HAP-1 (cell line): ENCODE measurements around the gene FTO.

Experiments
- DNase-seq, 2 experiments: peaks; one replicate each; pipeline ENCODE4 v3.0.0-alpha.2; 2016 to 2020; ENCODE audit warnings: low spot score in 2 of 2
- H3K27me3 ChIP-seq: fragments of 250-450 bp; sonication (Bioruptor Pico); 2 replicates; pipeline ENCODE4 v1.5.1; 2020; ENCODE audit warnings: low read depth, mild to moderate bottlenecking, moderate library complexity
- H3K36me3 ChIP-seq: fragments of 250-450 bp; sonication (Bioruptor Pico); replicated peaks from 2 replicates; pipeline ENCODE4 v1.5.1; 2020; ENCODE audit warnings: mild to moderate bottlenecking
- H3K4me1 ChIP-seq: fragments of 250-450 bp; sonication (Bioruptor Pico); 2 replicates; pipeline ENCODE4 v1.5.1; 2020; ENCODE audit warnings: mild to moderate bottlenecking
- H3K4me3 ChIP-seq: fragments of 250-450 bp; sonication (Bioruptor Pico); 2 replicates; pipeline ENCODE4 v1.5.1; 2020; ENCODE audit warnings: mild to moderate bottlenecking, moderate library complexity
- H3K9me3 ChIP-seq: fragments of 250-450 bp; sonication (Bioruptor Pico); 2 replicates; pipeline ENCODE4 v1.5.1; 2020; ENCODE audit warnings: mild to moderate bottlenecking, moderate library complexity
- in situ Hi-C: fragments of 300-500 bp; cut with MboI; formaldehyde crosslinking; loops from 3 replicates; pipeline ENCODE4 v1.14.3; 2020; ENCODE audit warnings: low sequenced_read_pairs, inconsistent platforms, mixed read lengths

The FTO gene

DNA sequence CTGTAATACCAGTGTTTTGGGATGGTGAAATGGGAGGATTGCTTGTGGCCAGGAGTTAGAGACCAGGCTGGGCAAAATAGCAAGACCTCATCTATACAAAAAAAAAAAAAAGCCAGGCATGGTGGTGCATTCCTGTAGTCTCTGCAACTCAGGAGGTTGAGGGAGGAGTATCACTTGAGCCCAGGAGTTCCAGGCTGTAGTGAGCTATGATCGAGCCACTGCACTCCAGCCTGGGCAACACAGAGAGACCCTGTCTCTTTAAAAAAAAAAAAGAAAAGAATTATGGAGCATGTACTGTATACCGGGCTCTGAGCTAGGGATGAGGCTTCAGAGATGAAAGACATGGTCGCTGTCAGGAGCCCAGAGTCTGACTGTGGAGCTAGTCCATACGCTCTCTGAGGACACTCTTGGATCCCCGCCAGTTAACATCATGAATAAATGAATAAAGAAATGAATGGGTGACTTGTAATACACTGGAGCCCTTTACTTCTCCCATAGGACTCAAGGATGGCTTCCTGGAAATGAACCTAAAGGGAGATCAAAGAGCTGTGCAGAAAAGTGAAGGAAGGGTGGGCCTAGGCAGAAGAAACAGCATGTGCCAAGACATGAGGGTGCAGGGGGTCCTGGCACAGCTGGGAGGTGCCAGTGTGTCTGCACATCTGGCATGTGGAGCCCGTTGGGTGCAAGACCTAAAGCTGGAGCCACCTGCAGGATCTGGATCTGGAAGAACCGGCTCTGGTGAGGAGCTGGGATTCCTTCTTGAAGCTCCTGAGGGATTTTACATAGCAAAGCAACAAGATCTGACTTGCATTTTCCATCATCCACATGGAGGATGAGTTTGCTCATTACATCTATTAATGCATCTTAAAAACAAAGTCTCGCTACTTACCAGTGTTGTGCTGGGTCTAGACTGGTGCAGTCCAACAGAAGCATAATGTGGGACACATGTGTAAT, 462.2 kb downstream of the FTO start:
- no peaks in the 10 kb centered on the region for H3K4me1 ChIP-seq
- no peak overlapping the region for H3K4me3 ChIP-seq
- in situ Hi-C loops, result no loop called here
- H3K36me3 ChIP-seq, result no peaks in the 10 kb centered on the region
- no peak for DNase-seq
- peaks cover under 1% of the 10 kb centered on the region for H3K27me3 ChIP-seq
- H3K9me3 ChIP-seq, result no peaks in the 10 kb centered on the region

DNA sequence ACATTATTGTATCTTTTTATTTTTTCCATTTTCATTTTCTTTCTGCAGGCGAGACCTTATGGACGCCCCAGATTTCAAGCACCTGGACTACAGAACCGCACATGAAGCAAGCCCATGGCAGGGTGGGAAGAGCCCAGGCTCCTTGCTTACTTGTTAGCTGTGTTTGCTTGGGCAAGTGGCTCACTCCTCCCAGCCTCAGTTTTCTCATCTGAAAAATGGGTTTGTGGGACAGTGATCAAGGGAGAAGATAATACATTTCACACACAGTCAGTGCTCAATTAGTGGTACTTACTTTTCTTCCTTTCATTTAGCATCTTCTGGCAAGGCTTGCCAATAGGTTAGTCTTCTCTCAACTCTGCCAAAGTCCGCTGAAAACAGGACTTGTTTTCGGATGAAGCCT, 465.2 kb downstream of the FTO start:
- H3K4me3 ChIP-seq, result no peak overlapping the region
- in situ Hi-C loops, result no loop called here
- no peaks in the 10 kb centered on the region for H3K9me3 ChIP-seq
- H3K4me1 ChIP-seq, result no peaks in the 10 kb centered on the region
- H3K36me3 ChIP-seq, result no peaks in the 10 kb centered on the region
- H3K27me3 ChIP-seq, result peaks cover 24% of the 10 kb centered on the region
- no peak for DNase-seq

DNA sequence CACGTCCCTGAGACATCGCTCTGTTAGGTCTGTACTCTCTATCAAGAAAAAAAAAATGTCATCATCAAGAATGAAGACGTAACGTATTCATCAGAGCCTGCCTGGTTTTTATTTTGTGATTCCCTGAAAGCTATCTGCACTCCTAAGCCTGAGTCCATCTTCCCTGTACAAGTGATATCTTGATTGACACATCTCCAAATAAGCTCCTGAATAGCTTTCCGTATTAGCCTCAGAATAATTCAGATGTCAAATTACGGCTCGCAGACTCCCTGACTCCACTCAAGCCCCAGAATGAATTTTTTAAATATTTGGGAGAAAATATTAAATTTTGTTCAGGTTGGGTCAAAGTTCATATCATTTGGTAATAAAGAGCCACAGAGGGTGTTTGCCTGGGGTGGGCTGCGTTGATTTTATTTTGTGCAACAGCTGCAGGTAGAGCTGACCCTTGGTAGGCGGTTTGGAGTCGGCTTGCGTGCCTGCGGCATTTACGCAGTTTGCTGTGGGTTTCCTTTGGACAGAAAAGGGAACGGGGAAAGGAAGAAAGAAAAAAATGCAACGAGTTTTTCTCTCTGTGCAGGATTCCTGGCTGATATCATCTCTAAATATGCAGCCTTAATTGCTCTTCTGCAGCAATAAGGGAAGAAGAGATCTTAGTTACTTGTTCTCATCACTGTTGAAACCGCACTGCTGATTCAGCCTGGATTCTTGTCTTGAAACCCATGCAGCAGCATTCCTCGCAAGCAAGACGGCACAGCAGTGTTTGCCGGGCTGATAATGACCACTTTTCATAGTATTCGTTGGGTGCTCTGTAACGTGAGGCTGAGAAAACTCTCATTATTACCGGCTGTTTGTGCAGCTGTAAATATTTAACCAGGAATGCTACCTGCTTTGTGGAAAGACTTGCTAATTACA, 467.9 kb downstream of the FTO start:
- H3K27me3 ChIP-seq, result peaks cover 24% of the 10 kb centered on the region
- DNase-seq, result no peak
- H3K36me3 ChIP-seq, result no peaks in the 10 kb centered on the region
- H3K9me3 ChIP-seq, result no peaks in the 10 kb centered on the region
- in situ Hi-C loops, result no loop called here
- H3K4me1 ChIP-seq, result no peaks in the 10 kb centered on the region
- no peak overlapping the region for H3K4me3 ChIP-seq

DNA sequence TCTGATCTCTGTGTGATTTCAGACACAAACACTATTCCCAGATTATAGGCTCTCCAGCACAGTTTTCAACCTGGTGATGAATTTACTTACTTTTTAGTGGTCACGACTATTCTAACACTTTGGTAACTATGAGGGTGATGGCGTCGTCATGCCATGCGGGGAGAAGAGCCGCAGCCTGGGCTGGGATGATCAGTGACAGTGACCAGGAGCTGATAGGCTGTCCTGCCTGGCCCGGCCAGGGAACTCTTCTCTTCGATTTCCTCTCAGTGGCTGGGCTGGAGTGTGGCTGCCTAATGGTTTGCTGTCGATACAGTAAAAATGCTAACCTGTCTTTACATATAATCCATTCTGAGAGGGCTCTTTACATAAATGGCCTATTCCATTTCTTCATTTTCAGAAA, 469.5 kb downstream of the FTO start:
- in situ Hi-C loops, result no loop called here
- no peak for DNase-seq
- H3K27me3 ChIP-seq, result peaks cover 24% of the 10 kb centered on the region
- H3K4me3 ChIP-seq, result no peak overlapping the region
- no peaks in the 10 kb centered on the region for H3K36me3 ChIP-seq
- H3K4me1 ChIP-seq, result no peaks in the 10 kb centered on the region
- H3K9me3 ChIP-seq, result no peaks in the 10 kb centered on the region

DNA sequence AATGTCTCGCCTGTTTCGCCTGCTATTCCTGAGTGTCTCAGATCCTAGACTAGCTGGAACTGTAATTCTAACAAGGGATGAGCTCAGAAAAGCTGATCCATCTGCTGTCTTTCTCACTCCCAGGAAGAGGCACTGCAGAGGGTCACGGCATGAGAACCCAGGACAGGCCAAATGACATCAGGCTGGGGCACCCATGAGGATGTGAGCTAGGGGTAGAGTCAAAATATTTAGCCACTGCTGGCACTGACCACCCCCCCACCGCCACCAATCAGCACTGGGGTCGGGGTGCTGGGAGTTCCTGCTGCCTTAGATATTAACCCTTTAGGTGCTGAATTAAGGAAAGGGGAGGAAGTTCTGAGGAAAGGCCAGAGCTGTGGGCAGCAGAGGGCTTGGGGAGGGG, 470.2 kb downstream of the FTO start:
- in situ Hi-C loops, result no loop called here
- Histone ChIP-seq H3K4me1 (no peaks in the 10 kb centered on the region), H3K9me3 (no peaks in the 10 kb centered on the region), H3K4me3 (no peak overlapping the region), H3K27me3 (peaks cover 24% of the 10 kb centered on the region), H3K36me3 (no peaks in the 10 kb centered on the region)
- DNase-seq, result no peak

DNA sequence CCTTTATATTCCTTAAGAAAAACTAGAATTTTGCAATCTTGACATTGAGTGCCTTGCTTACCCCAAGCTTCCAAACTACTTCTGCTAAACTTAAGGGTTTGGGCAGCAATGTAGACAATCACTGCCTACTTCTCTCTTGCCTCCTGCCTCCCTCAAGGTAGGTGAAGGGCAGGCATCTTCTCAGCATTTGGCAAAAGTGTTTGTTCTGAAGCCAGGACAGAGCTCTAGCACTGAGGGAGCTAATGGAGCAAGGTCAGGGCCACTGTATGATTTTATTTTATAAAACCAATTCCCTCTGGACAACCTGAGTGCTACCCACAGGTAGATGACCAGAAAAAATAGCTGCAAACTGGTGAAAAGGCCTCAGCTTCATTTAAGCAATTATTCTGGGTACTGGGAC, 470.8 kb downstream of the FTO start:
- Histone ChIP-seq H3K4me1 (no peaks in the 10 kb centered on the region), H3K4me3 (no peak overlapping the region), H3K36me3 (no peaks in the 10 kb centered on the region), H3K9me3 (no peaks in the 10 kb centered on the region), H3K27me3 (peaks cover 24% of the 10 kb centered on the region)
- in situ Hi-C loops, result no loop called here
- DNase-seq, result no peak

DNA sequence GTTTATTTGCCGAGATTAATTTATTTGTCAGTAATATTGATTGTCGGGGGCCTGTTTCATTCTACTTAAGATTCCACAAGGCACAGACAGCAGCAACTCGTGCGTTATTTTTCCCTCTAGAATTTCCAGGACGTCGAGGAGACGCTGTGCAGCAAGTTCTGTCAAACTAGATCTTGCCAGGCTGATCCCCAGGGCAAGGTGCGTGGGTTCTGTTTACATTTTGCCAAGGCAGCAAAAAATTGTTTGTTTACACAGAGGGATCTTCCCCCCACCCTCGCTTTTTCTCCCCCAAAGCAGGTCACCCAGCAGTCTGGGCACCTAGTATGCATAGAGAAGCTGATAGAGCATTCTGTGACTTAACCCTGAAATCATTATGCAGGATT, 471.2 kb downstream of the FTO start:
- peaks cover 24% of the 10 kb centered on the region for H3K27me3 ChIP-seq
- DNase-seq, result no peak
- no peaks in the 10 kb centered on the region for H3K4me1 ChIP-seq
- no peak overlapping the region for H3K4me3 ChIP-seq
- no peaks in the 10 kb centered on the region for H3K36me3 ChIP-seq
- in situ Hi-C loops, result no loop called here
- no peaks in the 10 kb centered on the region for H3K9me3 ChIP-seq

GRCh38 chr16:54175552-54176375, 471.8 kb downstream of the FTO start:
- peaks cover 24% of the 10 kb centered on the region for H3K27me3 ChIP-seq
- in situ Hi-C loops, result no loop called here
- no peaks in the 10 kb centered on the region for H3K36me3 ChIP-seq
- no peak overlapping the region for H3K4me3 ChIP-seq
- H3K9me3 ChIP-seq, result no peaks in the 10 kb centered on the region
- DNase-seq, result peak in 1 of 2 experiments; percentile 15
- no peaks in the 10 kb centered on the region for H3K4me1 ChIP-seq

DNA sequence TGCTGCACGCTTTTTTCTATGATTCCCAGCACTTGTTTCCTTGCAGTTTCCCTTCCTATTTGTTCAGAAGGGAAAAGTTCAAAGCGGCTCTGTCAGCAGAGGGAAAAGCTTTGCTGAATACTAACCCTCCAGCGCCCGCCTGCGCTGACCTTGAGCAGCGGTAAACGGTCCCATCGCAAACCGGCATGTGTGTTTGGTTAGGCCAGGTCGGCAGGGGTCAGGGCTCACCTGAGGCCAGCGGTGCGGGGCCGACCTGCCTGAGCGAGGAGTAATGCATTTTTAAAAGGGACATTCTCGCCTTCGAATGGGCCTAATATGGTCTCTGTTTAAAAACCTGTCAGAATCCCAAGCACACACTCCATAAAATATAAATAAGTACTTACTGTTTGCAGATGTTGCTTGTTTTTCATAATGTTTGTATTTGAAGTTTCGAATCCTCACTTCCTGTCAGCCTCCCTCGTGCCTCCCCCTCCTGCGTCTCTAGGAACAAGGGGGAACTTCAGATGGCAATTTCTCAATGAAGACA, 472.5 kb downstream of the FTO start:
- no peaks in the 10 kb centered on the region for H3K4me1 ChIP-seq
- no peak overlapping the region for H3K4me3 ChIP-seq
- no peak for DNase-seq
- H3K36me3 ChIP-seq, result no peaks in the 10 kb centered on the region
- peaks cover 21% of the 10 kb centered on the region for H3K27me3 ChIP-seq
- in situ Hi-C loops, result no loop called here
- no peaks in the 10 kb centered on the region for H3K9me3 ChIP-seq

GRCh38 chr16:54177052-54177861, 473.3 kb downstream of the FTO start:
- Histone ChIP-seq H3K4me1 (no peaks in the 10 kb centered on the region), H3K9me3 (no peaks in the 10 kb centered on the region), H3K27me3 (peaks cover 13% of the 10 kb centered on the region), H3K36me3 (no peaks in the 10 kb centered on the region), H3K4me3 (no peak overlapping the region)
- in situ Hi-C loops, result no loop called here
- DNase-seq, result no peak

- DNase-seq, result no peak
- Histone ChIP-seq H3K4me1 (no peaks in the 10 kb centered on the region), H3K27me3 (peaks cover 6% of the 10 kb centered on the region), H3K9me3 (no peaks in the 10 kb centered on the region), H3K36me3 (no peaks in the 10 kb centered on the region), H3K4me3 (no peak overlapping the region)
- in situ Hi-C loops, result no loop called here
These were observed 474.0 kb downstream of the FTO start for GRCh38 chr16:54177862-54178477.

- peaks cover under 1% of the 10 kb centered on the region for H3K27me3 ChIP-seq
- no peaks in the 10 kb centered on the region for H3K4me1 ChIP-seq
- no peaks in the 10 kb centered on the region for H3K9me3 ChIP-seq
- in situ Hi-C loops, result no loop called here
- DNase-seq, result no peak
- H3K4me3 ChIP-seq, result no peak overlapping the region
- no peaks in the 10 kb centered on the region for H3K36me3 ChIP-seq
These were observed 474.6 kb downstream of the FTO start for GRCh38 chr16:54178478-54178976.
